ENCODE measurements around the gene CCDC50. TPM values are rescaled to one million over a fixed set of nuclear protein-coding genes. Genes with fewer than 3 reads are reported as not detected.

CCDC50 gene
- total RNA-seq, 3 donors from 2014 or later = 86.9 to 101 (median 93.4) TPM

GRCh38 chr3:191336833-191337232 lies 7.6 kb downstream of the CCDC50 start:
- no peaks in the 10 kb centered on the region for H3K4me1 ChIP-seq

GRCh38 chr3:191338177-191338488 lies 8.9 kb downstream of the CCDC50 start:
- Histone ChIP-seq H3K36me3 (no peaks in the 10 kb centered on the region), H3K4me1 (no peaks in the 10 kb centered on the region), H3K27ac (no peak overlapping the region), H3K9me3 (no peaks in the 10 kb centered on the region), H3K4me3 (no peak overlapping the region), H3K27me3 (no peaks in the 10 kb centered on the region)
- DNase-seq (ENCODE audit: low spot score in 2 of 2) = no peak
- no peak for TF ChIP-seq POLR2AphosphoS5 (IDR thresholded peaks at IDR 0.05)
- TF ChIP-seq POLR2A (IDR thresholded peaks at IDR 0.05) = no peak
- TF ChIP-seq CTCF (IDR thresholded peaks at IDR 0.05) = no peak
- intact Hi-C loops (cut with DNase I; ENCODE audit: low total_unique reads) = no loop called here

More at GRCh38 chr3:191336833-191337232, 7.6 kb downstream of the CCDC50 start:
- DNase-seq (ENCODE audit: low spot score in 2 of 2) = no peak
- Histone ChIP-seq H3K27ac (no peak overlapping the region), H3K9me3 (no peaks in the 10 kb centered on the region), H3K36me3 (no peaks in the 10 kb centered on the region), H3K27me3 (no peaks in the 10 kb centered on the region), H3K4me3 (no peak overlapping the region)
- no peak for TF ChIP-seq POLR2A (IDR thresholded peaks at IDR 0.05)
- TF ChIP-seq CTCF (IDR thresholded peaks at IDR 0.05) = no peak
- TF ChIP-seq POLR2AphosphoS5 (IDR thresholded peaks at IDR 0.05) = no peak
- intact Hi-C loops (cut with DNase I; ENCODE audit: low total_unique reads) = no loop called here

GRCh38 chr3:191339316-191339917 lies 10.2 kb downstream of the CCDC50 start:
- intact Hi-C loops (cut with DNase I; ENCODE audit: low total_unique reads) = no loop called here
- Histone ChIP-seq H3K27ac (no peak overlapping the region), H3K4me1 (no peaks in the 10 kb centered on the region), H3K4me3 (no peak overlapping the region), H3K27me3 (no peaks in the 10 kb centered on the region), H3K9me3 (no peaks in the 10 kb centered on the region), H3K36me3 (no peaks in the 10 kb centered on the region)
- no peak for DNase-seq (ENCODE audit: low spot score in 2 of 2)
- TF ChIP-seq POLR2A (IDR thresholded peaks at IDR 0.05) = no peak
- TF ChIP-seq CTCF (IDR thresholded peaks at IDR 0.05) = no peak
- TF ChIP-seq POLR2AphosphoS5 (IDR thresholded peaks at IDR 0.05) = no peak

- TF ChIP-seq POLR2AphosphoS5 (IDR thresholded peaks at IDR 0.05) (no peak), CTCF (IDR thresholded peaks at IDR 0.05) (no peak), POLR2A (IDR thresholded peaks at IDR 0.05) (no peak)
- Histone ChIP-seq H3K4me3 (no peak overlapping the region), H3K27me3 (no peaks in the 10 kb centered on the region), H3K4me1 (no peaks in the 10 kb centered on the region), H3K27ac (no peak overlapping the region), H3K36me3 (no peaks in the 10 kb centered on the region), H3K9me3 (no peaks in the 10 kb centered on the region)
- intact Hi-C loops (cut with DNase I; ENCODE audit: low total_unique reads) = no loop called here
- no peak for DNase-seq (ENCODE audit: low spot score in 2 of 2)
These were observed 11.2 kb downstream of the CCDC50 start for GRCh38 chr3:191340351-191340750.

GRCh38 chr3:191340966-191341365 lies 11.8 kb downstream of the CCDC50 start:
- TF ChIP-seq POLR2A (IDR thresholded peaks at IDR 0.05) = no peak
- TF ChIP-seq POLR2AphosphoS5 (IDR thresholded peaks at IDR 0.05) = no peak
- TF ChIP-seq CTCF (IDR thresholded peaks at IDR 0.05) = no peak
- H3K4me1 ChIP-seq = no peaks in the 10 kb centered on the region
- intact Hi-C loops (cut with DNase I; ENCODE audit: low total_unique reads) = no loop called here

More at GRCh38 chr3:191340966-191341365, 11.8 kb downstream of the CCDC50 start:
- Histone ChIP-seq H3K9me3 (no peaks in the 10 kb centered on the region), H3K4me3 (no peak overlapping the region), H3K36me3 (no peaks in the 10 kb centered on the region), H3K27me3 (no peaks in the 10 kb centered on the region), H3K27ac (no peak overlapping the region)
- no peak for DNase-seq (ENCODE audit: low spot score in 2 of 2)

Measured in breast epithelium (tissue), 4 donors.